ENCODE results near the gene TMEM72. TPM values are rescaled to one million over a fixed set of nuclear protein-coding genes. Genes with fewer than 3 reads are reported as not detected.

Gene TMEM72
- total RNA-seq, 2 experiments from 2014 or later: not detected

DNA sequence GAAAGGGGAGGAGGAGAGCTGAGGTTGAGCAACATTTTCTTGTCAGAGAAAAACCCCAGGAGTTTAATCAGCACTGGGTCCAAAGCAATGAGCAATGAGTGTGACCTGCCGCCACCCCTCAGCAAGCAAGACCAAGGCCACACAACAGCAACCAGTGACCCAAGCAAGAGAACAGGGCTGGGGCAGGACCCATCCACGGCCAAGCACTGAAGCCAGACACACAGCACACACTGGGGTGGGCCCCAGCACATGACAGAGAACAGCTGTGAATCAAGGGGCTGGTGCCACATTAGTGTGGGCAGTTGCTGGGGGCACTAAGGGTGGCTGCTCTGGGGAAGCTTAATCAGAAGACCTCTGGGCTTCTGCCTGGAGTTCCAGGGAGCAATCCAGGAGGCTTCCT lies 16.2 kb downstream of the TMEM72 start:
- Mint-ChIP-seq H3K27me3 (no peaks in the 10 kb centered on the region), H3K4me3 (no peak overlapping the region), H3K27ac (no peak overlapping the region), H3K4me1 (no peaks in the 10 kb centered on the region), H3K36me3 (no peaks in the 10 kb centered on the region), H3K9me3 (no peaks in the 10 kb centered on the region)
- POLR2A ChIA-PET: no interaction called here
- ATAC-seq (ENCODE audit: low read depth) (no peak), DNase-seq (no peak)

DNA sequence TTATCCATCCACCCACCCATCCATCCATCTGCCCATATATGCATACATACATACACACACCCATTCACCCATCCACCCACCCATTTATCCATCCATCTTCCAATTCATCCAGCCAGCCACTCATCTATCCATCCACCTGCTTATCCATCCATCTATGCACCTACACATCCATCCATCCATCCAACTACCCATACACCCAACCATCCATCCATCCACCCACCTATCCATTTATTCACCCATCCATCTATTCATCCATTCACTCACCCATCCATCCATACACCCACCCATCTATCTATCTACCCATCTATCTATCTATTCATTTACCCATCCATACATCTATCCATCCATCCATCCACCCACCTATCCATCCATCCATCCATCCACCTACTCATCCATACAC lies 17.3 kb downstream of the TMEM72 start:
- Mint-ChIP-seq H3K36me3 (no peaks in the 10 kb centered on the region), H3K27me3 (no peaks in the 10 kb centered on the region), H3K4me3 (no peak overlapping the region), H3K4me1 (peaks cover 3% of the 10 kb centered on the region), H3K27ac (no peak overlapping the region), H3K9me3 (no peaks in the 10 kb centered on the region)
- DNase-seq: no peak
- POLR2A ChIA-PET: no interaction called here
- ATAC-seq (ENCODE audit: low read depth): no peak

DNA sequence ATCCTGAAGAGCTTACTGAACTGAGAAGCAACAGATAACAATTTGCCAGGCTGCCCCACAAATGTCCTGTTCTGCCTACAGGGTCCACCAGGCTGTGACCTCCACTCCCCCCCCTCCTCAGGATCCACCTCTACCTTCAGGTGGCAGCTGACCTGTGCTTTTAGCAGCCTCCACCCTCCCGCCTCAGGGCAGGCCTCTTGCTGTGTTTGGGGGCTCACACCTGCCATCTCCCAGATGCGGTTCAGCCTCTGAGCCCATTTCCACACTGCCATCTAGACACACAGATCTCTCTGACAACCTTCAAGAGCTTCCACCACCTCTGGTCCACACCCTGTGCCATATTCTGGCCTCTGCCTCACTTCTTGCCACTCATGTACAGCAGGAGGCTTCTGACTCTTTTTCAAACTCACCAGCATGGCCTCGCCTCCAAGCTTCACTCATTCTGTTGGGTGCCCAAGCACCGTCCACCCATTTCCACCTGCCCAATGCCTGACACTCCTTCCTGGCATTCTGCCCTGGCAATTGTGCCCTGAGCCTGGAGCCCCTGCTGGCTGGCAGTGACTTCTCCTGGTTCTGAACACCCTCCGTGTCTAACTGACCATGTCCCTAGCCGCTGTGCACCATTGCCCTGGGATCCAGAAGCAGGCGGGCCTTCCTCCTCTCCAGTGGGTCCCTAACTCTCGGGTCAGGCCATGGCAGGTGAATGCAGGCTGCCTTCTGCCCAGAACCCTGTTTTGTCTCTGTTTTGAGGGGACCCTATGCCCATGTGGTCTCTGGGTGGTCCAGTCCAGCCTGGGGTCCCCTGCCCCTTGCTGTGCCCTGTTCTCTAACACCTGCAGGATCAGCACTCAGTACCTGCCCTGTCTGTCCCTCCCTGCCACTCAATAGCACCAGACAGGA lies 18.5 kb downstream of the TMEM72 start:
- Mint-ChIP-seq H3K27ac (no peak overlapping the region), H3K4me3 (no peak overlapping the region), H3K9me3 (no peaks in the 10 kb centered on the region), H3K36me3 (no peaks in the 10 kb centered on the region), H3K4me1 (peaks cover 6% of the 10 kb centered on the region), H3K27me3 (no peaks in the 10 kb centered on the region)
- DNase-seq (no peak), ATAC-seq (ENCODE audit: low read depth) (no peak)
- POLR2A ChIA-PET: no interaction called here

DNA sequence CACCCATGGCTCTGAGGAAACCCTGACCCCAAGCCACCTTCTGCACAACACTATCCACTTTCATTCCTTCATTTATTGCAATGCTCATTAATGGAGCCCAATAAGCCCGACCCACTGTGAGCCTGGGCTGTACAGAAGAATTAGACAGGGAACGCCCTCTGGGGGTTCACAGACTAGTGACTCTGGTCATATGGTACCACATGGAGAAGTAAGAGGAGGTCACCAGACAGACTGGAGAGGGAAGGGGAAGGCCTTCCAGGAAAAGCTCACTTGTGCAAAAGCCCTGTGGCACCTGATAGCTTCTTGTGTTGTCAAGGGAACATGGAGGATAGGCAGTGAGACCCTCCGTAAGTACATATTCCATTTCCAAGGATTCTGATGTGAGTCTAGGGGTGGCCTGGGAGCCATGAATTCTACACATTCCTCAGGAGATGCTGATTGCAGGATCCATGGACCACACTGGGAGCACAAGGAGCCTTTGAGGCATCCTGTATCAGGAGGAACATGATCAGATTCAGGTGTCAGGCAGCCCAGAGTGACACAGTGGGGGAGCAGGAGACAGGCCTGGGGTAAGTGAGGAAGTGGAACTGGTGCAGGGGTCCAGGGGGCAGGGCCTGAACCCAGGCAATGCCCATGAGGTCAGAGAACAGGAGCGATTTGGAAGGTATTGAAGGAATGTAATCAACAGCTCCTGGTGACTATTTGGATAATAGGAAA lies 19.9 kb downstream of the TMEM72 start:
- H3K9me3 Mint-ChIP-seq: no peaks in the 10 kb centered on the region
- peaks cover 11% of the 10 kb centered on the region for H3K4me1 Mint-ChIP-seq
- H3K27me3 Mint-ChIP-seq: no peaks in the 10 kb centered on the region
- no peak overlapping the region for H3K4me3 Mint-ChIP-seq
- POLR2A ChIA-PET: no interaction called here
- no peak overlapping the region for H3K27ac Mint-ChIP-seq
- no peak for ATAC-seq (ENCODE audit: low read depth)
- DNase-seq: no peak
- H3K36me3 Mint-ChIP-seq: no peaks in the 10 kb centered on the region

DNA sequence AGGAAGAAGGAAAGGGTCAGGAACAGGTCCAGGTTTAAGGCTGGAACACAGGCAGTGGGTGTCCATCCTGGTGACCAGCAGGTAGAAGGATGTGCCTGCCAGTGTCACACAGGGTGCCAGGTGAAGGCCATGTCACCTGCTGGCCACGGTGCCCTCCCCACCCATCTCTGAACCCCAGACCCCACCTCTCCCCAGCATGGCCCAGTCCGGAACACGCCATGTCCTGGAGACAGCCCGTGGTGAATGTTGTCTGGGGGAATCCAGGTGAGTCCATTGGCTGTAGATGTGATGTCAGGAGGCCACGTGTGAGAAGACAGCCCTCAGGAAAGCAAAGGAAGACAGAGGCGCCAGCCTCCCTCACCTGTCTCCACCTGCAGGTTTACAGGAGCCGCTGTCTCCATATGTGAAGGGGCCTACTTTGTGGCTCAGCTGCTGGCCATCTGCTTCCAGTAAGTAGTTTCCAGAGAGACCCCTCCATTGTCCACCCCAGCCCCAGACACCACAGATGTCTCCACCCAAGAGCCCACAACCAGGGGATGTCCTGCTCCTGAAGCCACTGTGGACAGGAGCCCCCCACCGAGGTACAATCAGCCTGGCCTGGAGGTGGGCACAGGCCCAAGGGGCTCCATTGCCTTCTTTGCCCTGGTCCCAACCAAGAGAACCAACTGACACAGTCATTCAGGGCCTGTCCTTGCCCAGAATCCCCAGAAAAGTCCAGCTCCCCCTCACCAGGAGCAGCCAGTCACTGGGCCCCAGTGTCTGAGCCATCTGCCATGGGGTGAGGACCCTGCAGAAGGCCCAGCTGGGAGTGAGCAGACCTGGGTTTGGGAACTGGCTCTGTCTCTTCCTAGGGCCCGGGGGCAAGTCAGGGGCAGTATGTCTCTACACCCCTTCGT lies 20.7 kb downstream of the TMEM72 start:
- no peak overlapping the region for H3K27ac Mint-ChIP-seq
- POLR2A ChIA-PET: interaction anchor here (1.0 to 1.7 kb wide), 3 partner anchors 36 to 69 kb away, joined by 5 to 16 read pairs (median 9); partner anchors contain the start of gene ZNF22
- H3K27me3 Mint-ChIP-seq: no peaks in the 10 kb centered on the region
- H3K4me1 Mint-ChIP-seq: peaks cover 15% of the 10 kb centered on the region
- H3K9me3 Mint-ChIP-seq: no peaks in the 10 kb centered on the region
- no peak overlapping the region for H3K4me3 Mint-ChIP-seq
- DNase-seq (no peak), ATAC-seq (ENCODE audit: low read depth) (no peak)
- H3K36me3 Mint-ChIP-seq: no peaks in the 10 kb centered on the region

DNA sequence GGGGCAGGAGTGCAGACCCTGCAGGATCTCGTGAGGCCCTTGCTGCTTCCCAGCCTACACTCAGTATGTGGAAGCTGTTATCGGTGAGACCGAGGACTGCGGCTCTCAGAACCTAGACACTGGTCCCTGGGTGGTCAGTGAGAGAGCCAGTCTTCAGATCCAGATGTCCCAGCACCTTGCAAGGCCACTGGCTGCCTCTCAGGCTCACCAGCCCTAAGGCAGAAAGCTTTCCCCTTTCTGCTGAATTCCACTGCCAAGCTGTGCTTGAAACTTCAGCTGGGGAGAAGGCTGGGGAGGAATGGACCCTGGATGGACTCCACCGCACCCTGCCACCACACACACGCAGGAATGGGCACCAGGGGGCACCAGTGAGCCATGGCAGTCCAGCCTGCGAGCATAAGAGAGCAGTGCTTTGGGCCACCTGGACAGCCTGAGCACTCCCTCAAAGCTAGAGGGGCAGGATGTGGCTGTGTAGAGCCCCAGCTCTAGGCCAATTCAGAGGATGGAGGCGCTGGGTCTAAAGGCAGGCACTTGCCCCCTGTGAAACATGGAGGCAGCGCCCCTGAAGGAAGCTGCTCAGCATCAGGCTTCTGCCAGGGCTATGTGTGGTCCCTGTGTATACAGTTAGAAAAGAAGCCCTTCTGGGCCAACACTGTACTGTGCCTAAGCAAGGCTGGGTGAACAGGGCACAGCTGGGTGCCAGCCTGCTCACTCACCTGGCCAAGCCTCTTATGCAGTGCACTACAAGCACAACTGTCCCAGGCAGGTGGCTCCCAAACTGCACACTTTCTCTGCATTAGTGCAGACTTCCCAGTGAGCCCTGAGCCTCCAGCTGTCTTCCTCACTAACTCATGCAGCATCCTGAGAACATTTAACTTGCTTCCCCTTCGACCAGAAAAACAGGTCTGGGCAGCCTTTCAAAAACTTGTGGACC lies 21.6 kb downstream of the TMEM72 start:
- no peaks in the 10 kb centered on the region for H3K9me3 Mint-ChIP-seq
- POLR2A ChIA-PET: interaction anchor here (0.6 to 1.7 kb wide), 5 partner anchors 35 to 508 kb away, joined by 3 to 16 read pairs (median 9); partner anchors contain the start of gene ZNF22
- peak; percentile 92 for DNase-seq
- H3K4me1 Mint-ChIP-seq: peaks cover 15% of the 10 kb centered on the region
- H3K36me3 Mint-ChIP-seq: no peaks in the 10 kb centered on the region
- peak; percentile 99 for ATAC-seq (ENCODE audit: low read depth)
- peak overlapping the region; percentile 61 for H3K27ac Mint-ChIP-seq
- no peaks in the 10 kb centered on the region for H3K27me3 Mint-ChIP-seq
- no peak overlapping the region for H3K4me3 Mint-ChIP-seq

DNA sequence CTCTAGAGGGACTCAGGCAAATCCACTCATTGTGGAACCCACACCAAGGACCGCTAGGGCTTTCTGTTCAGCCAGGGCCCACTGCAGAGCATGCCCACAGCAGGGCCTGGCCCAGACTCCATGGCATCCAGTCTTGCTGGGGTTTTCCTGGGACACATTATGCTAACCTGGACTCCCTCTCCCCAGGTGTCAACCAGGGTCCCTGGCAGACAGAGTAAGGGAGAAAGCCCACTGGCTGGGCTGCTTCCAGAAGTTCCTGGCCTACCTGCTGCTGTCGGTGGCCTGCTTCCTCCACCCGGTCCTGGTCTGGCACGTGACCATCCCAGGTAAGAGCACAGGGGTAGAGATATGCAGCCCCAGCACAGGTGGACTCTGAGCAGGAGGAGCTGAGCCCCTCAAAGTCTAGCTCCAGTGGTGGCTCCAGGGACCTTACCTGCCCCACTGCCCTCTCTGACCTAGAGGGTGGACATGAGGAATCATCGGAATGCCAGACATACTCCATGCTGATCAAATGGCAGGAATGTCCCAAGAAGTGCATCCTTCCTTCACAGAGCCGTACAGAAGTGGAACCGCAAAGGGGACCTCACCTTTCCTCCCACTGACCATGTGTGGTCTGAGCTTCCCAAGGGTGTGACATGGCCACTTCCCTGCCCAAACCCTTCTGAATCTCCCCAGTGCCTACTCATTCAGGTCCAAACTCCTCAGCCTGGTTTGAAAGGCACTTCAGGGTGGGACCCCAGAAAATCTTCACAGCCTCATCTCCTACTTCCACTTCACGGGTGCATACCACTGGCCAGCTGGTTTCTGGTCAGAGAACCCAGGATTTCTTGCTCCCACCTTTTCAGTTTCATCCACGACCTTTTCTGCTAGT lies 22.5 kb downstream of the TMEM72 start:
- peaks cover 15% of the 10 kb centered on the region for H3K4me1 Mint-ChIP-seq
- H3K4me3 Mint-ChIP-seq: no peak overlapping the region
- no peak for DNase-seq
- ATAC-seq (ENCODE audit: low read depth): no peak
- H3K27me3 Mint-ChIP-seq: peaks cover 3% of the 10 kb centered on the region
- H3K9me3 Mint-ChIP-seq: peaks cover 2% of the 10 kb centered on the region
- peak overlapping the region; percentile 61 for H3K27ac Mint-ChIP-seq
- H3K36me3 Mint-ChIP-seq: no peaks in the 10 kb centered on the region
- POLR2A ChIA-PET: interaction anchor here (0.6 to 1.7 kb wide), 6 partner anchors 34 to 507 kb away, joined by 3 to 16 read pairs (median 7); partner anchors contain the start of gene ZNF22

DNA sequence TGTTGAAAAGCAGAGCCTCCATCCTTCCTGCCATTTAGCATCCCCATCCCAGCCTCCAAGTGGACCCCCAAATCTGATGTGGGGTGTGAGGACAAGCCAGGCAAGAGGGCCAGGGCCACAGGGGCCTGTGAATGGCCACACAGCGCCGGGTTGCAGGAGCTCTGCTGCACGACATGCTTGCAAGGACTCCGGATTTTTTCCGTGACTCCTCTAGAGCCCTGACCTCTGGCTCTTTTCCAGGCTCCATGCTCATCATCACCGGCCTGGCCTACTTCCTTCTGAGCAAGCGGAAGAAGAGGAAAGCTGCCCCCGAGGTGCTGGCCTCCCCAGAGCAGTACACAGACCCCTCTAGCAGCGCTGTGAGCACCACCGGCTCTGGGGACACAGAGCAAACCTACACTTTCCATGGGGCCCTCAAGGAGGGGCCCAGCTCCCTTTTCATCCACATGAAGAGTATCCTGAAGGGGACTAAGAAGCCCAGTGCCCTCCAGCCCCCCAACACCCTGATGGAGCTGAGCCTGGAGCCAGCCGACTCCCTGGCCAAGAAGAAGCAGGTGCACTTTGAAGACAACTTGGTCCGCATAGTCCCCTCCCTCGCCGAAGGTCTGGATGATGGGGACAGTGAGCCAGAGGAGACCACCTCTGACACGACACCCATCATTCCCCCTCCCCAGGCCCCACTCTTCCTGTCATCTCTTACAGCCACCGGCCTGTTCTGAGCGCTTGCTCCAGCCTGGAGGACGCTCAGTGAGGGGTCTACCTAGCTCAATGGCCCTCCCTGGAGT lies 23.5 kb downstream of the TMEM72 start:
- ATAC-seq (ENCODE audit: low read depth) (no peak), DNase-seq (no peak)
- Mint-ChIP-seq H3K36me3 (no peaks in the 10 kb centered on the region), H3K27ac (no peak overlapping the region), H3K4me3 (no peak overlapping the region), H3K9me3 (peaks cover 4% of the 10 kb centered on the region), H3K4me1 (peaks cover 15% of the 10 kb centered on the region), H3K27me3 (peaks cover 4% of the 10 kb centered on the region)
- POLR2A ChIA-PET: interaction anchor here (0.9 to 1.0 kb wide), 2 partner anchors 33 to 66 kb away, joined by 3 read pairs; partner anchors contain the start of gene ZNF22

DNA sequence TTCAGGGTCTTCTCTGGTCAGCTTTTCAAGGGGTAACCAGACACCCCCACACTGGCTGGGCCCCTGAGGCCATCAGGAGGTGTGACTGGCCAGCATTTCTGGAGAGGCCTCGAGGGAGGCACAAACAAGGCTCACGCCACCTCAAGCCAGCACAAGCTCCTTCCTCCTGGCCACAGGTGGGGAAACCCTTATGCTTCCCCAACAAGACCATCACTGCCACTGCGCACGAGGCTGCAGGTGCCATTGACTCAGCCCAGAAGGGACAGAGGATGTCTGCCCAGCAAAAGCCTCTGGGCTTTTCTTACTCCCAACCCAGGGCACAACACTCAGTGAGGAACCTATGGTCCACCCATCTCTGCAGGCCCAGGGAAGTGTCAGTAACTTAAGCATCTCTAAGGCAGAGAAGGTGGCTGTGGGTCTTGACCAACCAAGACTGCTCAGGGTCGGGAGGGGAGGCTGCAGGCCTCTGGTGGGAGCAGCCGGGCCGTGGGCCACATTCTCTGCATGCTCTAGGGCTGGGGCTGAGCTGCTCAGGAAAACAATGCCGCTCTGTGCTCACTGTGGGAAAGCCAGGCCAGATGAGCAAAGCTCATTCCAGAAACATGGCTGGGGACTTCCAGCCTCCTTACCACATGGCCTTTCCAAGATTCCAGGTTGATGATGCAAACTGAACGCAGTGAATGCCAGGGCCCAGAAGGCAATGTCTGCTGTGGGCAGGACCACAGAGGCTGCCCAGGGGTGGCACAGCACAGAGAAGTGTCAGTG lies 24.2 kb downstream of the TMEM72 start:
- peaks cover 6% of the 10 kb centered on the region for H3K27me3 Mint-ChIP-seq
- peaks cover 15% of the 10 kb centered on the region for H3K4me1 Mint-ChIP-seq
- peaks cover 4% of the 10 kb centered on the region for H3K9me3 Mint-ChIP-seq
- H3K36me3 Mint-ChIP-seq: no peaks in the 10 kb centered on the region
- POLR2A ChIA-PET: interaction anchor here (0.9 kb wide), 1 partner anchor 66 kb away, joined by 3 read pairs; the partner anchor contains the start of gene ZNF22
- DNase-seq: no peak
- no peak for ATAC-seq (ENCODE audit: low read depth)
- H3K4me3 Mint-ChIP-seq: peak overlapping the region; percentile 11
- peak overlapping the region; percentile 46 for H3K27ac Mint-ChIP-seq

DNA sequence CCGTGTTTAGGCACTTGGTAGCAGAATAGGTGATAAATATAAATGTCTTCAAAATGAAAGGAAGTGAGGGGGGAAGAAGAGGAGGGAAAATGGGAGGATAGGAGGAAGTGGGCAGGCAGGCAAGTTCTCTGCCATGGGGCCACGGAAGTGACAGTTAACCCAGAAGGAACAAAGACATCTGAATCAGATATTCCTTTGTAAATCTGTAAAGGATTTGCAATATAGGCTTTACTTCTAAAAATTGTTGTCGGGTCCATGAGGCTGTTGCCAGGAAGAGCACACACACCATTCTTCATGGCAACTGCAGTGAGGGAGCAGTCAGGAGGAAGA lies 24.8 kb downstream of the TMEM72 start:
- POLR2A ChIA-PET: interaction anchor here (1.6 kb wide), 1 partner anchor 33 kb away, joined by 4 read pairs; no protein-coding TSS in a partner anchor
- Mint-ChIP-seq H3K9me3 (peaks cover 4% of the 10 kb centered on the region), H3K4me3 (peak overlapping the region; percentile 11), H3K4me1 (peaks cover 15% of the 10 kb centered on the region), H3K36me3 (no peaks in the 10 kb centered on the region), H3K27me3 (peaks cover 12% of the 10 kb centered on the region), H3K27ac (peak overlapping the region; percentile 46)
- ATAC-seq (ENCODE audit: low read depth) (no peak), DNase-seq (no peak)
